ENCODE measurements around the gene MED9.
"Not testable (repeated sequence)": the region's sequence is repeated elsewhere in the genome, so short reads cannot be mapped to it uniquely, and the experiment has no call there.

Gene MED9

DNA sequence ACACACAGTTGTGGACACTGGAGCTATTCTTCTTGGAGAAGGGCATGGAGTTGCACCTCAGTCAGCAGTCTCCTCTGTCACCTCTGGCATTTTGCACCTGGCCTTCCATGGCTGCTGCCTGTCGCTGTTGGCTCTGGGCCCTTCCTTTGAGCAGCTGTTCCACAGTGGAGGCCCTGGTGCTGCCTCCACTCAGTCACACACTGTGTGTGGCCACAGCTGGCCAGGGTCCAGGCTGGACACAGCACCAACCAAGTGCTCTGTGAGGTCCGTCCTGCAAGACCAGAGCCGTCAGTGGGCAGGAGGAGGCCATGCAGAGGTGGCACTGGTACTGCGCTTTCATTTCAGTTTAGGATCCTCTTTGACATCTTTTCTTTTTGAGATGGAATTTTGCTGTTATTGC lies 21.6 kb upstream of the MED9 start:
- DNase-seq (ENCODE audit: low read depth, low spot score) = no peak

DNA sequence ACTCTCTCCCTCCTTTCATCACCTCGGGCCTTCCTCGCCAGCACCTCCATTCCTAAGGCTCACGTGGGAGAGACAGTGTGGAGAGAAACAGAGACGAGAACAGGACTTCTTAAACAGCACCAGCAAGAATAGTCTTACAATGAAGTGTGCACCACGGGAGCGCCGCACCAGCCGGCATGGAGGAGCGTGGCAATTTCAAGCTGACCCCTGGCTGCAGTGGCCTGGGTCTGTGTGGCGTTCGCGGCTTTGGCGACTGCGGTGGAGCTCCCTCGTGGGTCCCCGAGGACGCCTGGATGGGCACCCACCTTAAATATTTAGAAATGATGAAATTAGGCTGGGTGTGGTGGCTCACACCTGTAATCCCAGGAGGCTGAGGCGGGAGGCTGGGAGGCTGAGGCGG lies 20.5 kb upstream of the MED9 start:
- no peak for DNase-seq (ENCODE audit: low read depth, low spot score)

DNA sequence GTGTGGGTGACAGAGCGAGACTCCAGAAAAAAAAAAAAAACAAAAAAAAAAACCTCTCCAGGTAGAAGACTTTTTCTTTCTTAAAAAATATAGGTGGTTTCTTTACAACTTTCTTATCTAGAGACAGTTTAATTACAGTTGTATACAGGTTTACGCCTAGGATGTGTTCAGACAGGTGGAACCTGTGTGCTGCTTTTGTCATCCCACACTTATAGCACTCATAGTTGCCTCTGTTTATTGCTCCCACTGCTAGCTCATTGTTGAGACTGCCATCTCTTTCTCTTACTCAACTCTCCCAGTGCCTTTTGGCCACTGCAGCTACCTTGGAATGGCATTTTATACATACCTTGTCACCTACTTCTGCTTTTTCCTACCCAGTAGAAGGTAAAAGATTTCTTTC lies 19.1 kb upstream of the MED9 start:
- DNase-seq (ENCODE audit: low read depth, low spot score) = no peak

DNA sequence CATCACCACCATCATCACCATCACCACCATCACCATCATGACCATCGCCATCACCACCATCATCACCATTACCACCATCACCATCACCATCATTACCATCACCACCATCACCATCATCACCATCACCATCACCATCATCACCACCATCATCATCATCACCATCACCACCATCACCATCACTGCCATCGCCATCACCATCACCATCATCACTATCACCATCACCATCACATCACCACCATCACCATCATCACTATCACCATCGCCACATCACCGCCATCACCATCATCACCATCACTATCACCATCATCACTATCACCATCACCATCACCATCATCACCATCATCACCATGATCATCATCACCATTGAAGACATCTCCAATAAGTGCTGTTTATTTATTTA lies 16.8 kb upstream of the MED9 start:
- DNase-seq (ENCODE audit: low read depth, low spot score) = no peak

DNA sequence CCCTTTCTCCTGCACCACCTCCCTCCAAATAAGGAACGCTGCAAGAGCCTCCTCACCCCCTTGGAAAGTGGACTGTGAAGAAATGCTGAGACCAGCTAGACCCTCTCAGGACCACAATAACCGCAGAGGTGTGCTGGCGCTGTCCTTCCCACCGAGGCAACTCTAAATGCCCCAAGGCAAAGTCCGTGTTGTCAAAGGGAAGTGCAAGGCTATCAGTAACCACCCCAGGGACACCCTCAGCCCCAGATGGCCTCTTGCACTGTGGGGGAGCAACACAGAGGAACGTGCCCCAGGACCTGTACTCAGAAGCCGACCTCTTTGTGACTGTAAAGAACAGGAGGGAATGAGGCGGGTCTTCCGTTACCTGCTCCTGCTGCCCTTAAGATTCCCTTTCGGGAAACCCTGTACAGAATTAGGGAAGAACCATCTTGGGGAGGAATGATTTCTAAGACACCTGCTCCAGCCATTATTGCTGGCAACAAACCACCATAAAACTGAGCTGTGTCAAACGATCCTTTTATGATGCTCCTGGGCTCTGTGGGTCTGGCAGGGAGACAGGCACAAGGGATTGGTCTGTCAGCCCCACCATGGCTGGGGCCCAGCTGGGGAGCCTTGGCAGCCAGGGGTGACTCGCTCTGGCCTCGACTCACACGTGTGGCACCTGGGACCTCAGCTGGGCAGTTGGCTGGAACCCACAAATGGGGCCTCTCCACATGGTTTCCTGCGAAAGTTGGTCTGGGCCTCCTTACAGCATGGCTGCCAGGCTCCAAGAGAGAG lies 14.6 kb upstream of the MED9 start:
- no peak for DNase-seq (ENCODE audit: low read depth, low spot score)

GRCh38 chr17:17463821-17464220 lies 13.0 kb upstream of the MED9 start:
- no peak for DNase-seq (ENCODE audit: low read depth, low spot score)

GRCh38 chr17:17465878-17466277 lies 10.9 kb upstream of the MED9 start:
- DNase-seq (ENCODE audit: low read depth, low spot score) = not testable (repeated sequence)

GRCh38 chr17:17466511-17466910 lies 10.3 kb upstream of the MED9 start:
- DNase-seq (ENCODE audit: low read depth, low spot score) = no peak

- no peak for DNase-seq (ENCODE audit: low read depth, low spot score)
Measured at GRCh38 chr17:17467016-17467415, 9.8 kb upstream of the MED9 start.

- no peak for DNase-seq (ENCODE audit: low read depth, low spot score)
Measured at GRCh38 chr17:17467720-17468119, 9.1 kb upstream of the MED9 start.

DNA sequence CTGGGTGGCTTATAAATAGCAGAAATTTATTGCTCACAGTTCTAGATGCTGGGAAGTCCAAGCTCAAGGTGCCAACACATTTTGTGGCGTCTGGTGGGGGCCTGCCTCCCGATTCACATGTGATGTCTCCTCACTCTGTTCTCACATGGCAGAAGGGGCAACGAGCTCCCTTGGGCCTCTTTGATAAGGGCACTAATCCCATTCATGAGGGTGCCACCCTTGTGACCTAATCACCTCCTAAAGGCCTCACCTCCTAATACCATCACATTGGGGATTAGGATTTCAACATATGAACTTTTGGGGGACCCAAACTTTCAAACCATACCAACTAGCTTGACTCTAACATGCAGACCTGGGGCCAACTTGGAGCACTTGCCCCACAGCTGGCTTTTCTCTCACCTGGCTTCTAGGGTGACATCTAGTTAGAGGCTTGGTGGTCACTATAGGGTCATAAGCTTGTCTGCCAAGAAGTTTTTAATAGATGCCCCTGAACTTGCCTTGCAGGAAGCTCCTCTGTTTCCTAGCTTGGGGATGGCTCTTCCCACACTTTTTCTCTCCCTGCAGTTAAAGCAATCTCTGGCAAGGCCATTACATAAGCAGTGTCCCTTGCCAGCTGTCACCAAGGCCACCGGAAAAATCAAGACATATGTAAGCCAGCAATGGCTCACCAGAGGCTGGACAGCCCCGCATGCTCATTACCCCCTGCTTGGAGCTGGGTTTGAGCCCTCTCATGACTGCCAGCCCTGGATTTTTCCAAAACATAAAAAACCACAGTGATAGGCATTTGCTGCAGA lies 8.4 kb upstream of the MED9 start:
- DNase-seq (ENCODE audit: low read depth, low spot score) = no peak

DNA sequence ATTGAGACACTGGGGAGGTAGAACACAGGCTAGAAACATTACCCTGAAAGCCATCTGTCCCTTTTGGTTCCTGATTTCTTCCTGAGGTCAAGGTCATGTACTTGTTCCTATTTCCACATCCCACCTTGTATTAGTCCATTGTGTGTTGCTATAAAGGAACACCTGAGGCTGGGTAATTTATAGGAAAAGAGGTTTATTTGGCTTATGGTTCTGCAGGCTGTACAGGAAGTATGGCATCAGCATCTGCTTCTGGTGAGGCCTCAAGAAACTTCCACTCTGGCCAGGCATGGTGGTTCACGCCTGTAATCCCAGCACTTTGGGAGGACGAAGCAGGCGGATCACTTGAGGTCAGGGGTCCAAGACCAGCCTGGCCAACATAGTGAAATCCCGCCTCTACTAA lies 7.4 kb upstream of the MED9 start:
- DNase-seq (ENCODE audit: low read depth, low spot score) = no peak

DNA sequence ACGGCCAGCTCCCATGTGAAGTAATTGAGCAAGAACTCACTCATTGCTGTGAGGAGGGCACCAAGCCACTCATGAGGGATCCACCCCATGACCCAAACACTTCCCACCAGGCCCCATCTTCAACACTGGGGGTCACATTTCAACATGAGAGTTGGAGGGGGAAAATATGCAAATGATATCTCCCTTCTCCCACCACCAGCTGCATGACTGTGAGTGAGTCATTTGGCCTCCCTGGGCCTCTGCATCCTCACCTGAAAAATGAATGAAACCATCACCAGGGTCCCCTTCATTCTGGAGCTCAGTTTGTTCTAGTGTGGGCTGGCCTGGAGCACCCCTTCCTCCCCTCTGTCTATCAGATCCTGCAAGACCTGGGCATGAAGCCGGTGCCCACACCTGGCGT lies 6.8 kb upstream of the MED9 start:
- no peak for DNase-seq (ENCODE audit: low read depth, low spot score)

DNA sequence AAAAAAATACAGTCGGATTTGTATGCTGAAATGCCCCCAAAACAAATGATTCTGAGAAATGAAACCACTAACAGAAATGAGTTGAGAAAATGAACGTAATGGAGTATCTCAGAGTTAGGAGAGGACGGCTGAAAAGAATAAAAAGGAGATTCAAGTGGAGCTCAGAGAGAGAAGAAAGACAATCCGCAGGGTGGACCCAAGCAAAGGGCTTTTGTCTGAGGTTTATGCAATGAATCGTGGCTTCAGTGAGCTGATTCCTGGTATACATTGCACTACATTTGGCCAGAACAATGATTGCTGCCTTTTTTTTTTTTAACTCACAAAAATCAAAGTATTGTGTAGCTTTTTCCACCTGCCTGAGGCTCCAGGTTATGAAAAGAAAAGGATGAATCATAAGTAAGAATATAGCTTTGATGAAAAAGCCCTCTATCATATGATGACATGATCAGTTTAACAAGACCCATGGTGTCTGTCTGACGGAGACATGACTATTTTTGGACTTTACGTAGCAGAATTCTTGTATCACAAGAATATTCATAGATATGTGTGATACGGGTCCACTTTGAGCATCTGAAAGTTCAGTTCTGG lies 4.4 kb upstream of the MED9 start:
- DNase-seq (ENCODE audit: low read depth, low spot score) = no peak

DNA sequence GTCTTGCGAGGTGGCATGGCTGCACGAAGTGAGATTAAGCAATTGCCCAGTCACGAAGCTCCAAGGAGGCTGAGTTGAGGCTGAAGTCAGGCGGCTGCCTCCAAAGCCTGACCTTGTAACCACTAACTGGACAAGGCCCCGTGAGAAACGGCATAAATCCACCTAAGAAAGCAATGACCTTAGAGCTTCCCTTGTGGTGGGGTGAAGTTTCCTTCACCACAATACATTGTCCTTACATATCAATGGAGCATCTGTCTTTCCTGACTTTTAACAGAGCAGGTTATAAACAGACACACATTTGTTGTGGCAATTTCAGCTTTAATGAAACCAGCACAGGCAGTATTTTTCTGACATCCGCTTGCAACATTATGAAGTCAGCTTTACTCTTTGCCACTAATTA lies 2.5 kb upstream of the MED9 start:
- no peak for DNase-seq (ENCODE audit: low read depth, low spot score)

GRCh38 chr17:17479209-17479608 lies 2.4 kb downstream of the MED9 start:
- no peak for DNase-seq (ENCODE audit: low read depth, low spot score)

- DNase-seq (ENCODE audit: low read depth, low spot score) = no peak
Measured at GRCh38 chr17:17480593-17481148, 3.9 kb downstream of the MED9 start.

DNA sequence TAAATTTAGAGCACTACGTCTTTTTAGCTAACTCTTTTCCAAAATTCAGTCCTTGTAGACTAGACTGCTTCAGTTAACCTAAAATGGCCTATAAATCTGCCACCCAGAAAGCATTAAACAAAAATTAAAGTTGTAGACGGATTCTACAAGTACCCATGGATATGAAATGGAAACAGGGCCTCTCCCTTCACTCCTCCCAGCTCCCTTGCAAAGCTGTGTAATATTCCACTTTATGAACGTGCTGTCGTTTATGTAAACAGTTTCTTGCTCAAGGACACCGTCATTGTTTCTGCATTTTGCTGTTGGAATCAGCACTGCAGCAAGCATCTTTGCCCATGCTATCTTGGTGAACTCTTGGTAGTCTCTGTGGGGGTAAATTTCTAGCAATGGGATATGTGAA lies 5.1 kb downstream of the MED9 start:
- DNase-seq (ENCODE audit: low read depth, low spot score) = no peak

GRCh38 chr17:17484451-17484899 lies 7.7 kb downstream of the MED9 start:
- no peak for DNase-seq (ENCODE audit: low read depth, low spot score)

DNA sequence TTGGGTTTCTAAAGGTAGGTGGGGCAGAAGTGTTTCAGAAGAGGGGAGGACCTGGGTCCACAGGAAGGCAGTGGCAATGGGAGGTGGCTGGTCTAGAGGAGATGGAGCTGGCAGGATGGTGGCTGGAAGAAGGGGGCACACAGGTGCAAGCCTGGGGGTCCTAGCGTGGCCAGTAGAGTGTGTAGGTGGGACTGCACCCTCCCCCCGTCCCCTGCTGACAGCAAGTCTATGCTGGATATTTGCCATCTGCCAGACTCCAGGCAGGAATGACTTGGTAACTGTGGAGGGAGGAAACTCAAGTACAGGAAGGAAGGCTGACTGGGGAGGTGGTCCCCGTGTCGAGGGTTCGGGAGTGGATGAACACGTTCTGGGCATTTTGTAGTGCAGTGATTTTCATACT lies 8.6 kb downstream of the MED9 start:
- no peak for DNase-seq (ENCODE audit: low read depth, low spot score)

DNA sequence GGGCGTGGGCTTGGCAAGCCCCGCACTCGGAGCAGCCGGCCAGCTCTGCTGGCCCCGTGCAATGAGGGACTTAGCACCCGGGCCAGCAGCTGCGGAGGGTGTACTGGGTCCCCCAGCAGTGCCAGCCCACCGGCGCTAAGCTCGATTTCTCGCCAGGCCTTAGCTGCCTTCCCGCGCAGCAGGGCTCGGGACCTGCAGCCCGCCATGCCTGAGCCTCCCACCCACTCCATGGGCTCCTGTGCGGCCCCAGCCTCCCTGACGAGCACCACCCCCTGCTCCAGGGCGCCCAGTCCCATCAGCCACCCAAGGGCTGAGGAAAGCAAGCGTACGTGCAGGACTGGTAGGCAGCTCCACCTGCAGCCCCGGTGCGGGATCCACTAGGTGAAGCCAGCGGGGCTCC lies 9.6 kb downstream of the MED9 start:
- DNase-seq (ENCODE audit: low read depth, low spot score) = not testable (repeated sequence)

DNA sequence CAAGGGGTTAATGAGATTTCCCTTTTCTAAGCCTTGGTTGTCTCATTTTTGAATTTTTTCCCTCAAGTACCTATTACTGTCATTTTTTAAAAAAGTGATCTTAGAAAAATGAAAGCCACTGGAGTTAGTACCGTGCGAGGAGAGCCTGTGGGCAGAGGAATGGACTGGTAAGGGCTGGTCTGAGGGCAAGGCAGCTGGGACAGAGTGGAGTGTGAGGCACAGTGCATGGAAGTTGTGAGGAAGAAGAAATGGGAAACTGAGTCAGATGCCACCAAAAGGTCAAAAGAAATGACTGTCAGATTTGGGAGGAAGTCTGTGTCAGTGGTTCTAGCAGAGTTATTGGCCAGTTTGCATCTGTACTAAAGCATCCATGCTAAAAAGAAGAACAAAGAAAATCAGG lies 11.2 kb downstream of the MED9 start:
- no peak for DNase-seq (ENCODE audit: low read depth, low spot score)
